Measurements from ENCODE around the gene CHKB.

CHKB gene

GRCh38 chr22:50564289-50564688 is 18.4 kb downstream of the CHKB start:
- FAIRE-seq (no peak), DNase-seq (ENCODE audit: insufficient read length, low spot score) (no peak)
- no peak for TF ChIP-seq CTCF (IDR thresholded peaks at IDR 0.05; ENCODE audit: insufficient read depth, missing control alignments)

- FAIRE-seq (no peak), DNase-seq (ENCODE audit: insufficient read length, low spot score) (no peak)
- TF ChIP-seq CTCF (IDR thresholded peaks at IDR 0.05; ENCODE audit: insufficient read depth, missing control alignments): no peak
Measured at GRCh38 chr22:50563413-50564160, 19.1 kb downstream of the CHKB start.

GRCh38 chr22:50562523-50563412 is 19.9 kb downstream of the CHKB start, which contains the start of gene SYCE3:
TSS of gene SYCE3 (minus strand) at chr22:50562919. CDS start at chr22:50556405, 6,514 bp downstream.
- FAIRE-seq (no peak), DNase-seq (ENCODE audit: insufficient read length, low spot score) (no peak)
- peak; percentile 59 for TF ChIP-seq CTCF (IDR thresholded peaks at IDR 0.05; ENCODE audit: insufficient read depth, missing control alignments)

GRCh38 chr22:50561401-50562358 is 21.0 kb downstream of the CHKB start:
- FAIRE-seq (no peak), DNase-seq (ENCODE audit: insufficient read length, low spot score) (no peak)
- no peak for TF ChIP-seq CTCF (IDR thresholded peaks at IDR 0.05; ENCODE audit: insufficient read depth, missing control alignments)

GRCh38 chr22:50560034-50560433 is 22.6 kb downstream of the CHKB start:
- no peak for FAIRE-seq

More at GRCh38 chr22:50560034-50560433, 22.6 kb downstream of the CHKB start:
- TF ChIP-seq CTCF (IDR thresholded peaks at IDR 0.05; ENCODE audit: insufficient read depth, missing control alignments): no peak
- DNase-seq (ENCODE audit: insufficient read length, low spot score): no peak
